ENCODE data around the gene ABCC1.
"Not testable (repeated sequence)": the region's sequence is repeated elsewhere in the genome, so short reads cannot be mapped to it uniquely, and the experiment has no call there.

Gene ABCC1

DNA sequence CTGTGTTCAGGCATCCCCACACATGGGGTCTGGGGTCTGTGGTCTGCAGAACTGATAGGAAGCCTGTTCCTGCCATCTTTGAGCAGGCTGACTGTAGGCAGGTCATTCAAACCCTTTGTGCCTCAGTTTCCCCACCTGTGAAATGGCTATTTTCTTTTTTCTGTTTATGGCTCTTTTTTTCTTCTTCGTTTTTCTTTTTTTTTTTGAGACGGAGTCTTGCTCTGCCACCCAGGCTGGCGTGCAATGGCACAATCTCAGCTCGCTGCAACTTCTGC is 201.4 kb downstream of the ABCC1 start:
- Histone ChIP-seq H3K36me3 (ENCODE audit: insufficient read depth, low read length) (peaks cover 5% of the 10 kb centered on the region; the same call in 1 of the 2 replicates), H3K27me3 (ENCODE audit: insufficient read depth, low read length) (no peaks in the 10 kb centered on the region), H3K4me3 (ENCODE audit: low read depth, low read length, poor library complexity, severe bottlenecking) (no peak overlapping the region), H2AFZ (ENCODE audit: low read length) (no peak overlapping the region), H3K4me2 (ENCODE audit: low read length) (no peak overlapping the region), H3K9me3 (ENCODE audit: low read length) (no peaks in the 10 kb centered on the region), H3K9ac (ENCODE audit: low read length) (no peak overlapping the region), H3K4me1 (ENCODE audit: insufficient read depth, low read length, severe bottlenecking) (no peaks in the 10 kb centered on the region), H3K9me2 (ENCODE audit: low read depth, low read length) (no peaks in the 10 kb centered on the region), H4K20me1 (ENCODE audit: insufficient read depth, low read length) (no peaks in the 10 kb centered on the region), H3F3A (ENCODE audit: insufficient read depth, low read length) (no peaks in the 10 kb centered on the region), H3K27ac (ENCODE audit: low read depth, low read length, poor library complexity, severe bottlenecking) (no peak overlapping the region), H3K79me2 (ENCODE audit: insufficient read depth, low read length) (no peaks in the 10 kb centered on the region)
- TF ChIP-seq, protein P1, sequence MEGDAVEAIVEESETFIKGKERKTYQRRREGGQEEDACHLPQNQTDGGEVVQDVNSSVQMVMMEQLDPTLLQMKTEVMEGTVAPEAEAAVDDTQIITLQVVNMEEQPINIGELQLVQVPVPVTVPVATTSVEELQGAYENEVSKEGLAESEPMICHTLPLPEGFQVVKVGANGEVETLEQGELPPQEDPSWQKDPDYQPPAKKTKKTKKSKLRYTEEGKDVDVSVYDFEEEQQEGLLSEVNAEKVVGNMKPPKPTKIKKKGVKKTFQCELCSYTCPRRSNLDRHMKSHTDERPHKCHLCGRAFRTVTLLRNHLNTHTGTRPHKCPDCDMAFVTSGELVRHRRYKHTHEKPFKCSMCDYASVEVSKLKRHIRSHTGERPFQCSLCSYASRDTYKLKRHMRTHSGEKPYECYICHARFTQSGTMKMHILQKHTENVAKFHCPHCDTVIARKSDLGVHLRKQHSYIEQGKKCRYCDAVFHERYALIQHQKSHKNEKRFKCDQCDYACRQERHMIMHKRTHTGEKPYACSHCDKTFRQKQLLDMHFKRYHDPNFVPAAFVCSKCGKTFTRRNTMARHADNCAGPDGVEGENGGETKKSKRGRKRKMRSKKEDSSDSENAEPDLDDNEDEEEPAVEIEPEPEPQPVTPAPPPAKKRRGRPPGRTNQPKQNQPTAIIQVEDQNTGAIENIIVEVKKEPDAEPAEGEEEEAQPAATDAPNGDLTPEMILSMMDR (IDR thresholded peaks at IDR 0.05; ENCODE audit: low read length) = no peak
- TF ChIP-seq EZH2 (IDR thresholded peaks at IDR 0.05; ENCODE audit: borderline replicate concordance, low read length) = no peak

DNA sequence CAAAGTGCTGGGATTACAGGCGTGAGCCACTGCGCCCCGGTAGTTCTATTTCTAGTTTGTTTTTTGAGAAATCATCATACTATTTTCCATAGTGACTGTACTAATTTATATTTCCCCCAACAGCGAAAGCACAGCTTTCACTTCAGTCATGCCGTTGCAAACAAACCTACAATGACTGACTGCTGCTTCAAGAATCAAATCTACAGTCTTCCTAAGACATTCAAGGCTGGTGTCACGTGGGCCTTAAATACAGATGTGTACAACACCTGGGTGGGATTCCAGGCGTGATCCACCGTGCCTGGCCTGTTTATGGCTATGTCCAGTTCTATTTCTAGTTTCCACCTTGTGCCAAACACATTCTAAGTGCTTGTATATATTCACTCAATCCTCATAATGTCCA is 201.9 kb downstream of the ABCC1 start:
- Histone ChIP-seq H3K9ac (ENCODE audit: low read length) (no peak overlapping the region), H3F3A (ENCODE audit: insufficient read depth, low read length) (no peaks in the 10 kb centered on the region), H3K79me2 (ENCODE audit: insufficient read depth, low read length) (no peaks in the 10 kb centered on the region), H3K9me2 (ENCODE audit: low read depth, low read length) (no peaks in the 10 kb centered on the region), H3K4me3 (ENCODE audit: low read depth, low read length, poor library complexity, severe bottlenecking) (no peak overlapping the region), H3K27ac (ENCODE audit: low read depth, low read length, poor library complexity, severe bottlenecking) (no peak overlapping the region), H3K27me3 (ENCODE audit: insufficient read depth, low read length) (no peaks in the 10 kb centered on the region), H3K4me1 (ENCODE audit: insufficient read depth, low read length, severe bottlenecking) (no peaks in the 10 kb centered on the region), H3K4me2 (ENCODE audit: low read length) (no peak overlapping the region), H4K20me1 (ENCODE audit: insufficient read depth, low read length) (no peaks in the 10 kb centered on the region), H3K36me3 (ENCODE audit: insufficient read depth, low read length) (peaks cover under 1% of the 10 kb centered on the region; the same call in 1 of the 2 replicates), H3K9me3 (ENCODE audit: low read length) (no peaks in the 10 kb centered on the region), H2AFZ (ENCODE audit: low read length) (no peak overlapping the region)
- TF ChIP-seq, protein P1 (IDR thresholded peaks at IDR 0.05; ENCODE audit: low read length) = no peak
- no peak for TF ChIP-seq EZH2 (IDR thresholded peaks at IDR 0.05; ENCODE audit: borderline replicate concordance, low read length)

DNA sequence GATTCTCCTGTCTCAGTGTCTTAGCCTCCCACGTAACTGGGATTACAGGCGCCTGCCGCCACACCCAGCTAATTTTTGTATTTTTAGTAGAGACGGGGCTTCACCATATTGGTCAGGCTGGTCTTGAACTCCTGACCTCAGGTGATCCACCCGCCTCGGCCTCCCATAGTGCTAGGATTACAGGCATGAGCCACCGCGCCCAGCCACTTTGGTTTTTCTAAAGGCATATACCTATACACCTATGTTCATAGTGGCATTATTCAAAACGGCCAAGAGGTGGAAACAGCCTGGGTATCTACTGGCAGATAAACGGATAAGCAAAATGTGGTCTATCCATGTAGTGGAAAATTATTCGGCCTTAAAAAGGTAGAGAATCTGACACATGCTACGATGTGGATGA is 203.6 kb downstream of the ABCC1 start:
- H3K27me3 ChIP-seq (ENCODE audit: insufficient read depth, low read length); H3K79me2 ChIP-seq (ENCODE audit: insufficient read depth, low read length); H3K4me2 ChIP-seq (ENCODE audit: low read length); H3K9me3 ChIP-seq (ENCODE audit: low read length); H3K4me3 ChIP-seq (ENCODE audit: low read depth, low read length, poor library complexity, severe bottlenecking); H3K9ac ChIP-seq (ENCODE audit: low read length); H3K36me3 ChIP-seq (ENCODE audit: insufficient read depth, low read length); H2AFZ ChIP-seq (ENCODE audit: low read length); H3F3A ChIP-seq (ENCODE audit: insufficient read depth, low read length); H3K27ac ChIP-seq (ENCODE audit: low read depth, low read length, poor library complexity, severe bottlenecking); H3K9me2 ChIP-seq (ENCODE audit: low read depth, low read length); H4K20me1 ChIP-seq (ENCODE audit: insufficient read depth, low read length); H3K4me1 ChIP-seq (ENCODE audit: insufficient read depth, low read length, severe bottlenecking): not testable (repeated sequence)

DNA sequence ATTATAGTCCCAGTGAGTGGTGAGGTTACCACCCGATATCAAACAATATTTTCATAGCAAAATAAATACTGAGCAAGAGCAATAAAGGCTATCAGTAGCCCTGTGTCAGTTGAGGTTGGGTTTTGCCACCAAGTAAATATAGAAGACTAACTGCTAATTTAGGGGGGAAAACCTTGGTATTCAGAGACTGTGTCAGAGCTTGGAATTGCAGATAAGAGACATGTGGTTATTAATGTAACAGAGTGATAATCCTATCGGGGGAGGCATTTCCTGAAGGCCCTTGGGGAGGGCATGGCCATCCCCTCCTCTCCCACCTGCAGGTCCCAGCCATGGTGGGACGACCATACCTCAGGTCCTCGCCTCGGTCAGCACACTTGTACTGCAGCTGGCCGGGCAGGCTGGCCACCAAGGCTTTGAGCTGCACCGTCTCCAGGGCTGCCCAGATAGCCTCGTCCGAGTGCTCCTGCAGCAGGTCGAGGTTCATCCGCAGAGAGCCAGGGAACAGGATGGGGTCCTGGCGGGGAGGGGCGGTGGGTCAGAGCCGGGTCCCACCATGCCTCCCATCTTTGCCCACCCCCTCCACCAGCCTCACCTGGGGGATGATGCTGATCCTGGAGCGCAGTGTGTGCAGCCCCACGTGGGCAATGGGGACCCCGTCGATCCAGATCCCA is 205.0 kb downstream of the ABCC1 start:
- Histone ChIP-seq H3K9ac (ENCODE audit: low read length) (no peak overlapping the region), H3K9me3 (ENCODE audit: low read length) (no peaks in the 10 kb centered on the region), H4K20me1 (ENCODE audit: insufficient read depth, low read length) (no peaks in the 10 kb centered on the region), H3K27me3 (ENCODE audit: insufficient read depth, low read length) (no peaks in the 10 kb centered on the region), H3K9me2 (ENCODE audit: low read depth, low read length) (no peaks in the 10 kb centered on the region), H2AFZ (ENCODE audit: low read length) (no peak overlapping the region), H3K36me3 (ENCODE audit: insufficient read depth, low read length) (no peaks in the 10 kb centered on the region), H3K4me3 (ENCODE audit: low read depth, low read length, poor library complexity, severe bottlenecking) (no peak overlapping the region), H3K27ac (ENCODE audit: low read depth, low read length, poor library complexity, severe bottlenecking) (no peak overlapping the region), H3K4me2 (ENCODE audit: low read length) (no peak overlapping the region), H3K4me1 (ENCODE audit: insufficient read depth, low read length, severe bottlenecking) (no peaks in the 10 kb centered on the region), H3K79me2 (ENCODE audit: insufficient read depth, low read length) (no peaks in the 10 kb centered on the region), H3F3A (ENCODE audit: insufficient read depth, low read length) (no peaks in the 10 kb centered on the region)
- no peak for TF ChIP-seq EZH2 (IDR thresholded peaks at IDR 0.05; ENCODE audit: borderline replicate concordance, low read length)
- TF ChIP-seq, protein P1 (IDR thresholded peaks at IDR 0.05; ENCODE audit: low read length) = no peak
